Right lobe of liver (tissue), 6 donors: ENCODE measurements around the gene GPS1. TPM values are rescaled to one million over a fixed set of nuclear protein-coding genes. Genes with fewer than 3 reads are reported as not detected.
A peak's percentile ranks its signal among the peaks of the same experiment; 100 is the strongest.

ENCODE experiments used
- ATAC-seq, 4 donors: fragments of 200-7000 bp; cut with Tn5 transposase; one replicate each; pipeline ENCODE4 v1.9.1; 2020; ENCODE audit warnings: mild to moderate bottlenecking in 4 of 4, moderate library complexity in 4 of 4
- DNase-seq, 3 donors: peaks; one replicate each; pipeline ENCODE4 v3.0.0-alpha.2; 2020
- H3K27ac ChIP-seq, 3 donors: fragments of 200-600 bp; one replicate each; pipeline ENCODE4 v1.8.0; 2022
- H3K27me3 ChIP-seq, 2 donors: fragments of 200-600 bp; one replicate each; pipeline ENCODE4 v1.8.0; 2022
- H3K36me3 ChIP-seq, 4 donors: fragments of 200-600 bp; sonication (generic) in 1 of 4; one replicate each; pipeline versions ENCODE4 v1.5.1 to v1.8.0; 2017 to 2022; ENCODE audit warnings: control low read depth in 1 of 4
- H3K4me1 ChIP-seq, 4 donors: fragments of 200-600 bp; sonication (generic) in 1 of 4; one replicate each; pipeline versions ENCODE4 v1.5.1 to v1.8.0; 2017 to 2022; ENCODE audit warnings: control low read depth in 1 of 4
- H3K4me3 ChIP-seq, 3 donors: fragments of 200-600 bp; one replicate each; pipeline ENCODE4 v1.8.0; 2022
- H3K9me3 ChIP-seq, 4 donors: fragments of 200-600 bp; sonication (generic) in 1 of 4; one replicate each; pipeline versions ENCODE4 v1.5.1 to v1.8.0; 2017 to 2022; ENCODE audit warnings: control low read depth in 1 of 4
- POLR2A ChIP-seq: fragments of 450-650 bp; IDR thresholded peaks from one replicate; pipeline ENCODE4 v1.6.1; 2017; ENCODE audit warnings: antibody characterized with exemption, mild to moderate bottlenecking
- WGBS: methylation state at CpG from one replicate; pipeline ENCODE4 v1.1.6; 2018; ENCODE audit warnings: low coverage, low lambda C conversion rate; ENCODE audit not compliant: insufficient coverage; ENCODE audit errors: missing lambda C conversion rate; 5-methylcytosine and 5-hydroxymethylcytosine counted together
- intact Hi-C, 2 donors: fragments of 100-400 bp; cut with DNase I; formaldehyde crosslinking; loops; one replicate each; pipeline versions ENCODE4 v1.11.2 to v1.14.1; 2022
- total RNA-seq, 6 experiments: library from RNA; depleted of rRNA in 2 of 6; stranded (reverse); fragments of >200 nt in 2 of 6; fragmentation: NEBNext Ultra II Directional in 3 of 6; extraction: Animal tissue kit (Norgen Biotek cat#: 25700) in 3 of 6; gene quantifications; one replicate each; pipeline versions ENCODE4 v1.1.0 to v1.2.4, GENCODE V29; 2016 to 2023
- TF ChIP-seq, protein P1 (sequence below), 4 donors: fragments of 200-600 bp in 3 of 4; fragments of 450-650 bp in 1 of 4; IDR thresholded peaks; one replicate each; pipeline versions ENCODE4 v1.5.1 to v1.8.0; 2016 to 2022; ENCODE audit warnings: antibody characterized with exemption in 4 of 4, mild to moderate bottlenecking in 2 of 4
- donor health status: DM: no; HTN: yes; CAD: no.
- donor health status: DM: no; HTN: no; CAD: no.
- donor health status: DM: no; HTN: no; CAD: no.
- donor health status: DM: no; HTN: yes; CAD: no.
- donor health status: DM: no; HTN: yes; CAD: no.

The GPS1 gene
- total RNA-seq, 6 experiments from 2014 or later, result 46.5 to 93.5 (median 62.1) TPM

DNA sequence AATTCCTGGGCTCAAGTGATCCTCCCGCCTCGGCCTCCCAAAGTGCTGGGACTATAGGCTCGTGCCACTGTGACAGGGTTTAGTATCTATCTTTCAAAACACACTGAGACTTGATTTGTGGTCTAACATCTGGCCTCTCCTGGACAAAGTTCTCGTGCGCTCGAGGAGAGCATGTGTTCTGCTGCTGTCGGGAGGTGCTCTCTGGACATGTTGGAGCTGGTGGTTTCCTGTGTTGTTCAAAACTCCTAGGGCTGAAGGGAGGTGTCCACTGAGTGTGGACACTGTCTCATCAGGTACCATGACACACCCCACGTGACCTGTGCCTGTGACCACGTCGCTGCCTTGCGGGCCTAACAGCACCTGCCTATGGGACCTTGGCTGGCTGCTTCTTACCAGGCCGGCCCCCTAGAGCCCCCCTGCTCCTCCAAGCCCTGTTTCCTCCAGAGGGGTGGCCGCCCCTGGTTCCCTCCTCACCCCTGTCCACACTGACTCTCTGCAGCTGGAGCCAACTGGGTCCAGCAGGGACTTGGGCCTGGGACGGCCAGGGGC, 5.7 kb upstream of the GPS1 start:
- Histone ChIP-seq H3K27ac (no peak overlapping the region), H3K27me3 (no peaks in the 10 kb centered on the region), H3K9me3 (no peaks in the 10 kb centered on the region), H3K36me3 (peaks cover 0 to 3% (median under 1%) of the 10 kb centered on the region in 4 donors), H3K4me1 (peaks cover 0 to 22% (median 6%) of the 10 kb centered on the region in 4 donors), H3K4me3 (no peak overlapping the region)
- TF ChIP-seq, protein P1, sequence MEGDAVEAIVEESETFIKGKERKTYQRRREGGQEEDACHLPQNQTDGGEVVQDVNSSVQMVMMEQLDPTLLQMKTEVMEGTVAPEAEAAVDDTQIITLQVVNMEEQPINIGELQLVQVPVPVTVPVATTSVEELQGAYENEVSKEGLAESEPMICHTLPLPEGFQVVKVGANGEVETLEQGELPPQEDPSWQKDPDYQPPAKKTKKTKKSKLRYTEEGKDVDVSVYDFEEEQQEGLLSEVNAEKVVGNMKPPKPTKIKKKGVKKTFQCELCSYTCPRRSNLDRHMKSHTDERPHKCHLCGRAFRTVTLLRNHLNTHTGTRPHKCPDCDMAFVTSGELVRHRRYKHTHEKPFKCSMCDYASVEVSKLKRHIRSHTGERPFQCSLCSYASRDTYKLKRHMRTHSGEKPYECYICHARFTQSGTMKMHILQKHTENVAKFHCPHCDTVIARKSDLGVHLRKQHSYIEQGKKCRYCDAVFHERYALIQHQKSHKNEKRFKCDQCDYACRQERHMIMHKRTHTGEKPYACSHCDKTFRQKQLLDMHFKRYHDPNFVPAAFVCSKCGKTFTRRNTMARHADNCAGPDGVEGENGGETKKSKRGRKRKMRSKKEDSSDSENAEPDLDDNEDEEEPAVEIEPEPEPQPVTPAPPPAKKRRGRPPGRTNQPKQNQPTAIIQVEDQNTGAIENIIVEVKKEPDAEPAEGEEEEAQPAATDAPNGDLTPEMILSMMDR (IDR thresholded peaks at IDR 0.05), result no peak
- no peak for TF ChIP-seq POLR2A
- DNase-seq, result no peak
- intact Hi-C loops, result no loop called here
- WGBS, result 42% methylated on average over 5 of the region's 14 CpGs
- peak in 1 of 4 donors; percentile 3 for ATAC-seq

DNA sequence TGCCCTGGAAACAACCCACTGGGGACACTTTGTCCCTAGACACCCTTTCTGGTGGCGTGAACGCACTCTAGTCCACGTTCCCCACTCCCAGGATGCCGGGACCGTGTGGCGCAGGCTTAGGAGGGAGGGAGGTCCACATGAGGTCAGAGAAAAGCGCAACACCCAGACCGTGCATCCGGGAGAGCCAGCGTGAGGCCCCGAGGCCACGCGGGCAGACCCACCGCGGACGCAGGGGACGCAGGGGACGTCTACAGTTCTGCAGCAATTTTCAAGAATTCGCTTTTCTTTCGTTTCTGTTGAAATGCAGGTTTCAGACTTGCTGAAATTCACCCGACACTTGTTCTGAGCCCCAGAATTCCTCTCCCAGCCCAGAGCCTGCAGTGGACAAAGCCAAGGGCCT, 4.8 kb upstream of the GPS1 start:
- intact Hi-C loops, result no loop called here
- H3K27ac ChIP-seq, result no peak overlapping the region
- TF ChIP-seq, protein P1 (IDR thresholded peaks at IDR 0.05), result no peak
- H3K36me3 ChIP-seq, result peaks cover 0 to 3% (median under 1%) of the 10 kb centered on the region in 4 donors
- H3K9me3 ChIP-seq, result no peaks in the 10 kb centered on the region
- H3K4me1 ChIP-seq, result peaks cover 0 to 17% (median 5%) of the 10 kb centered on the region in 4 donors
- H3K4me3 ChIP-seq, result no peak overlapping the region
- ATAC-seq (no peak), DNase-seq (no peak)
- no peaks in the 10 kb centered on the region for H3K27me3 ChIP-seq
- WGBS, result 100% methylated on average over 1 of the region's 21 CpGs

- H3K4me3 ChIP-seq, result no peak overlapping the region
- peaks cover 0 to 18% (median 5%) of the 10 kb centered on the region in 4 donors for H3K4me1 ChIP-seq
- peaks cover 0 to 3% (median under 1%) of the 10 kb centered on the region in 4 donors for H3K36me3 ChIP-seq
- DNase-seq (no peak), ATAC-seq (no peak)
- H3K27ac ChIP-seq, result peak overlapping the region in 1 of 3 donors; percentile 33
- intact Hi-C loops, result no loop called here
- no peaks in the 10 kb centered on the region for H3K9me3 ChIP-seq
- H3K27me3 ChIP-seq, result no peaks in the 10 kb centered on the region
- TF ChIP-seq, protein P1 (IDR thresholded peaks at IDR 0.05), result no peak
- TF ChIP-seq POLR2A, result no peak
- WGBS, result 88% methylated on average over 8 of the region's 24 CpGs
Observed at GRCh38 chr17:82047379-82047778, 4.3 kb upstream of the GPS1 start.

- Histone ChIP-seq H3K27ac (peak overlapping the region in 1 of 3 donors; percentile 33), H3K27me3 (no peaks in the 10 kb centered on the region), H3K4me1 (peaks cover 0 to 22% (median 8%) of the 10 kb centered on the region in 4 donors), H3K9me3 (no peaks in the 10 kb centered on the region), H3K36me3 (peaks cover 0 to 3% (median under 1%) of the 10 kb centered on the region in 4 donors), H3K4me3 (no peak overlapping the region)
- DNase-seq, result peak in 2 of 3 donors; percentile 92 to 93
- no peak for TF ChIP-seq POLR2A
- TF ChIP-seq, protein P1 (IDR thresholded peaks at IDR 0.05), result no peak
- peak; percentile 36 to 84 (median 65) for ATAC-seq
- 75% methylated on average over 7 of the region's 25 CpGs for WGBS
- intact Hi-C loops, result no loop called here
Observed at GRCh38 chr17:82047914-82048570, 3.7 kb upstream of the GPS1 start.
